Tibial nerve (tissue), 4 donors: ENCODE measurements around the gene NCOA1. TPM values are rescaled to one million over a fixed set of nuclear protein-coding genes. Genes with fewer than 3 reads are reported as not detected.
"Not testable (repeated sequence)": the region's sequence is repeated elsewhere in the genome, so short reads cannot be mapped to it uniquely, and the experiment has no call there.

ENCODE experiments used
- DNase-seq, 2 donors: peaks; one replicate each; pipeline ENCODE4 v3.0.0-alpha.2; 2019; ENCODE audit warnings: low spot score in 2 of 2
- H3K27ac ChIP-seq, 4 donors: fragments of 200-600 bp; sonication (generic) in 3 of 4; one replicate each; pipeline ENCODE4 v1.5.1; 2017 to 2019; ENCODE audit warnings: mild to moderate bottlenecking in 1 of 4
- H3K27me3 ChIP-seq, 2 donors: fragments of 200-600 bp; sonication (generic) in 1 of 2; one replicate each; pipeline versions ENCODE4 v1.5.1 to v1.6.0; 2017 to 2019
- H3K36me3 ChIP-seq, 3 donors: fragments of 200-600 bp; sonication (generic); one replicate each; pipeline ENCODE4 v1.5.1; 2018 to 2019
- H3K4me1 ChIP-seq, 4 donors: fragments of 200-600 bp; sonication (generic) in 3 of 4; one replicate each; pipeline ENCODE4 v1.5.1; 2017 to 2019
- H3K4me3 ChIP-seq, 4 donors: fragments of 200-600 bp; sonication (generic) in 3 of 4; one replicate each; pipeline ENCODE4 v1.5.1; 2017 to 2019; ENCODE audit warnings: mild to moderate bottlenecking in 1 of 4, moderate library complexity in 1 of 4
- H3K9me3 ChIP-seq, 4 donors: fragments of 200-600 bp; sonication (generic) in 3 of 4; one replicate each; pipeline ENCODE4 v1.5.1; 2017 to 2019
- CTCF ChIP-seq, 5 experiments: fragments of 200-600 bp in 3 of 5; fragments of 450-650 bp in 2 of 5; sonication (generic) in 3 of 5; IDR thresholded peaks; one replicate each; pipeline ENCODE4 v1.5.1; 2016 to 2019; ENCODE audit warnings: antibody characterized with exemption in 5 of 5, mild to moderate bottlenecking in 3 of 5, moderate library complexity in 2 of 5
- EP300 ChIP-seq, 2 donors: sonication (generic); formaldehyde crosslinking; IDR thresholded peaks; one replicate each; pipeline ENCODE4 v1.6.1; 2017; ENCODE audit warnings: antibody characterized with exemption in 2 of 2, mild to moderate bottlenecking in 1 of 2
- POLR2A ChIP-seq, 2 donors: fragments of 450-650 bp; IDR thresholded peaks; one replicate each; pipeline ENCODE4 v1.6.1; 2017; ENCODE audit warnings: antibody characterized with exemption in 2 of 2, mild to moderate bottlenecking in 2 of 2, moderate library complexity in 2 of 2
- WGBS, 2 donors: methylation state at CpG; one replicate each; pipeline ENCODE4 v1.1.5; 2018; 5-methylcytosine and 5-hydroxymethylcytosine counted together
- total RNA-seq, 4 donors: library from RNA; depleted of rRNA; stranded (reverse); fragments of >200 nt; gene quantifications; one replicate each; pipeline ENCODE4 v1.1.0, GENCODE V29; 2016

NCOA1 gene
- total RNA-seq, 4 donors from 2014 or later, result 57.0 to 78.9 (median 59.3) TPM

- Histone ChIP-seq H3K4me3 (no peak overlapping the region), H3K27ac (no peak overlapping the region), H3K9me3 (peaks cover 0 to 20% (median 5%) of the 10 kb centered on the region in 4 donors), H3K27me3 (no peaks in the 10 kb centered on the region), H3K4me1 (peaks cover 0 to 4% (median 0%) of the 10 kb centered on the region in 4 donors), H3K36me3 (no peaks in the 10 kb centered on the region)
- 88 to 95% methylated on average over 1 of the region's 1 CpG for WGBS, 2 donors
- TF ChIP-seq EP300 (IDR thresholded peaks at IDR 0.05) (no peak), CTCF (IDR thresholded peaks at IDR 0.05) (no peak), POLR2A (IDR thresholded peaks at IDR 0.05) (no peak)
- DNase-seq, result no peak
These were observed 55.6 kb downstream of the NCOA1 start for GRCh38 chr2:24546669-24547068.

GRCh38 chr2:24548058-24548457 lies 57.0 kb downstream of the NCOA1 start:
- no peak overlapping the region for H3K27ac ChIP-seq

GRCh38 chr2:24550301-24550700 lies 59.2 kb downstream of the NCOA1 start:
- Histone ChIP-seq H3K4me1 (peaks cover 0 to 18% (median 0%) of the 10 kb centered on the region in 4 donors), H3K9me3 (peaks cover 0 to 16% (median 0%) of the 10 kb centered on the region in 4 donors)
- H3K4me3 ChIP-seq, DNase-seq, H3K27ac ChIP-seq, H3K36me3 ChIP-seq, H3K27me3 ChIP-seq: not testable (repeated sequence)
- 69 to 80% methylated on average over 2 of the region's 2 CpGs for WGBS, 2 donors

More at GRCh38 chr2:24548058-24548457, 57.0 kb downstream of the NCOA1 start:
- no peaks in the 10 kb centered on the region for H3K36me3 ChIP-seq
- H3K27me3 ChIP-seq, result no peaks in the 10 kb centered on the region
- 92 to 93% methylated on average over 4 of the region's 4 CpGs for WGBS, 2 donors
- H3K9me3 ChIP-seq, result peaks cover 0 to 20% (median under 1%) of the 10 kb centered on the region in 4 donors
- TF ChIP-seq POLR2A (IDR thresholded peaks at IDR 0.05) (no peak), CTCF (IDR thresholded peaks at IDR 0.05) (no peak), EP300 (IDR thresholded peaks at IDR 0.05) (no peak)
- peaks cover 0 to 15% (median 0%) of the 10 kb centered on the region in 4 donors for H3K4me1 ChIP-seq
- no peak overlapping the region for H3K4me3 ChIP-seq
- DNase-seq, result no peak

GRCh38 chr2:24551016-24551415 lies 60.0 kb downstream of the NCOA1 start:
- 72 to 80% methylated on average over 2 of the region's 2 CpGs for WGBS, 2 donors
- DNase-seq, result no peak
- Histone ChIP-seq H3K4me3 (no peak overlapping the region), H3K27me3 (no peaks in the 10 kb centered on the region), H3K9me3 (peaks cover 0 to 16% (median 0%) of the 10 kb centered on the region in 4 donors), H3K27ac (no peak overlapping the region), H3K4me1 (peaks cover 0 to 18% (median 0%) of the 10 kb centered on the region in 4 donors), H3K36me3 (peaks cover 0 to 10% (median 0%) of the 10 kb centered on the region in 3 donors)
- TF ChIP-seq POLR2A (IDR thresholded peaks at IDR 0.05), result no peak
- TF ChIP-seq CTCF (IDR thresholded peaks at IDR 0.05), result no peak
- no peak for TF ChIP-seq EP300 (IDR thresholded peaks at IDR 0.05)

- no peak overlapping the region for H3K4me3 ChIP-seq
- H3K27ac ChIP-seq, result peak overlapping the region in 1 of 4 donors; percentile 29
- no peak for DNase-seq
- TF ChIP-seq POLR2A (IDR thresholded peaks at IDR 0.05), result no peak
- no peak for TF ChIP-seq CTCF (IDR thresholded peaks at IDR 0.05)
- WGBS, 2 donors, result 44 to 46% methylated on average over 5 of the region's 5 CpGs
- H3K27me3 ChIP-seq, result no peaks in the 10 kb centered on the region
- H3K9me3 ChIP-seq, result peaks cover 0 to 16% (median 0%) of the 10 kb centered on the region in 4 donors
- H3K4me1 ChIP-seq, result peaks cover 0 to 18% (median 0%) of the 10 kb centered on the region in 4 donors
- H3K36me3 ChIP-seq, result peaks cover 0 to 18% (median 0%) of the 10 kb centered on the region in 3 donors
These were observed 61.8 kb downstream of the NCOA1 start for GRCh38 chr2:24552836-24553235.
